Osteoblast (primary cell): ENCODE measurements around the gene FGF21. TPM values are rescaled to one million over a fixed set of nuclear protein-coding genes. Genes with fewer than 3 reads are reported as not detected.
"Not testable (repeated sequence)": the region's sequence is repeated elsewhere in the genome, so short reads cannot be mapped to it uniquely, and the experiment has no call there.

Source experiments
- DNase-seq: peaks from one replicate; pipeline ENCODE4 v3.0.0; 2011; ENCODE audit warnings: low spot score, mixed read lengths; ENCODE audit not compliant: insufficient read length; ENCODE audit errors: missing footprints
- H2AFZ ChIP-seq: 2 replicates; pipeline ENCODE4 v1.6.0; 2011; ENCODE audit warnings: mild to moderate bottlenecking, low read length
- H3K27ac ChIP-seq: 2 replicates; pipeline ENCODE4 v1.5.1; 2011; ENCODE audit warnings: mild to moderate bottlenecking, low read depth, low read length, moderate library complexity
- H3K27me3 ChIP-seq: 2 replicates; pipeline ENCODE4 v1.6.0; 2012; ENCODE audit warnings: mild to moderate bottlenecking, control low read depth, inconsistent platforms, low read length, moderate library complexity; ENCODE audit not compliant: insufficient read depth
- H3K36me3 ChIP-seq: 2 replicates; pipeline ENCODE4 v1.5.1; 2011; ENCODE audit warnings: mild to moderate bottlenecking, low read length, control low read depth, moderate library complexity; ENCODE audit not compliant: insufficient read depth
- H3K4me1 ChIP-seq: 2 replicates; pipeline ENCODE4 v1.5.1; 2011; ENCODE audit warnings: mild to moderate bottlenecking, low read length, control low read depth, moderate library complexity; ENCODE audit not compliant: insufficient read depth
- H3K4me2 ChIP-seq: 2 replicates; pipeline ENCODE4 v1.6.0; 2011; ENCODE audit warnings: mild to moderate bottlenecking, low read length; ENCODE audit not compliant: insufficient read depth
- H3K4me3 ChIP-seq: fragments of 200-600 bp; sonication (generic); 3 replicates; pipeline ENCODE4 v1.5.1; 2012; ENCODE audit warnings: mild to moderate bottlenecking, low read length, inconsistent platforms; ENCODE audit not compliant: insufficient read depth
- H3K79me2 ChIP-seq: 2 replicates; pipeline ENCODE4 v1.6.0; 2012; ENCODE audit warnings: mild to moderate bottlenecking, low read length, control low read depth, inconsistent platforms; ENCODE audit not compliant: insufficient read depth
- H3K9me3 ChIP-seq: 2 replicates; pipeline ENCODE4 v1.5.1; 2011; ENCODE audit warnings: low read depth, low read length, control low read depth
- H4K20me1 ChIP-seq: 2 replicates; pipeline ENCODE4 v1.6.0; 2012; ENCODE audit warnings: mild to moderate bottlenecking, low read length, control low read depth; ENCODE audit not compliant: insufficient read depth
- CTCF ChIP-seq: IDR thresholded peaks from 2 replicates; pipeline ENCODE4 v1.5.1; 2011; ENCODE audit warnings: mild to moderate bottlenecking, low read depth, low read length, moderate library complexity; ENCODE audit errors: extremely low read depth
- total RNA-seq: library from RNA; depleted of rRNA; stranded (reverse); fragments of >200 nt; gene quantifications from 2 replicates; pipeline ENCODE4 v1.2.3, GENCODE V29; 2012

FGF21 gene
- total RNA-seq, 1 donor = not detected

DNA sequence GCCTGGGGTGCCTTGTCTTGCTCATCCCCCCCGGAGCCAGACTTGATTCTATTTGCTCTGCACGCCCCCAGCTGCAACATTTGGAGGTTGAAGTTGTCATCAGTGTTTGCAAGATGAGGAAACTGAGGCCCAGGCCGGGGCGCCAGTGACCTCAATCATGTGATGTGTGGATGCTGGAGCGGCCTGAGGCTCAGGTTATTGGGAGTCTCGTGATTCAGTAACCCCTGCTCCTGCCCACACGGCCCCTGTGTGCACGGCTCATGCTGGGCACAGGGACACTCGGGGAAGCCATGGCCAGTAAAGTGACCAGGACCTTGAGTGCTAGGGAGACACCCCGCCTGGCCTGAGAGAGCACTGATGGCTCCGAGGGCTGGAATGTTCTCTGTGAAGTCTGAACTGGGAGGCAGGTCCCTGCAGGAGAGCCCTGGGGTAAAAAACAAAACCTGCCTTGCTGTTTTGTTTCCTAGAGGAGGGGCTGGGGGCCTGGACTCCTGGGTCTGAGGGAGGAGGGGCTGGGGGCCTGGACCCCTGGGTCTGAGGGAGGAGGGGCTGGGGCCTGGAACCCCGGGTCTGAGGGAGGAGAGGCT lies 1.9 kb downstream of the FGF21 start:
- TF ChIP-seq CTCF = no peak
- Histone ChIP-seq H3K27me3 (peaks cover 26% of the 10 kb centered on the region), H3K4me3 (no peak overlapping the region), H3K4me2 (no peak overlapping the region), H3K9me3 (no peaks in the 10 kb centered on the region), H3K36me3 (no peaks in the 10 kb centered on the region), H3K79me2 (no peaks in the 10 kb centered on the region), H4K20me1 (no peaks in the 10 kb centered on the region), H2AFZ (no peak overlapping the region), H3K4me1 (no peaks in the 10 kb centered on the region), H3K27ac (no peak overlapping the region)
- DNase-seq = peak; percentile 69

- H4K20me1 ChIP-seq = no peaks in the 10 kb centered on the region
- H2AFZ ChIP-seq = no peak overlapping the region
- peak; percentile 45 for DNase-seq
- TF ChIP-seq CTCF = no peak
- no peaks in the 10 kb centered on the region for H3K36me3 ChIP-seq
- no peak overlapping the region for H3K4me2 ChIP-seq
- no peak overlapping the region for H3K4me3 ChIP-seq
- no peak overlapping the region for H3K27ac ChIP-seq
- H3K27me3 ChIP-seq = peaks cover 26% of the 10 kb centered on the region
- no peaks in the 10 kb centered on the region for H3K9me3 ChIP-seq
- no peaks in the 10 kb centered on the region for H3K4me1 ChIP-seq
- H3K79me2 ChIP-seq = no peaks in the 10 kb centered on the region
Measured at GRCh38 chr19:48757741-48758144, 2.4 kb downstream of the FGF21 start.

- peak; percentile 55 for DNase-seq
- no peaks in the 10 kb centered on the region for H4K20me1 ChIP-seq
- no peak overlapping the region for H2AFZ ChIP-seq
Measured at GRCh38 chr19:48760504-48761205, 5.3 kb downstream of the FGF21 start.

DNA sequence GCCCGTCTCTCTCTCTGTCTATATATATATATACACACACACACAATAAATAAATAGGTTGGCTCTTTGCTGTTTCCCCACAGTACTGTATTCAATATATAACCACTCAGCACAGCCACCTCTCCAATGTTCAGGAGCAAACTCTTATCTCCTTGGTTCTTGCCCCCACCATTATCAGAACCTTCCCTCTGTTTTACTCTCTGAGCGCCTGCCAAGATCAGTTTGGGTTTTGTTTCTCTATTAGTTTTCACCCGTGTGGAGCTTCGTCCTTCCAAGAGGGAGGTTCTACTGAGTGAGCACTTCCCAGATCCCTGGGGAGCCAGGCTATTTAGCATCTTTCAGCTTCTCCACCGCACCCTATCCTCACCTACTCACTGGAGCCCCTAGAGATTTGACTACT lies 10.5 kb downstream of the FGF21 start:
- not testable (repeated sequence) for H2AFZ ChIP-seq, DNase-seq, H3K4me3 ChIP-seq, H3K36me3 ChIP-seq, H3K27ac ChIP-seq, H3K9me3 ChIP-seq, H4K20me1 ChIP-seq, H3K4me2 ChIP-seq, H3K79me2 ChIP-seq
- peaks cover 12% of the 10 kb centered on the region for H3K4me1 ChIP-seq
- peaks cover 34% of the 10 kb centered on the region for H3K27me3 ChIP-seq

More at GRCh38 chr19:48760504-48761205, 5.3 kb downstream of the FGF21 start:
- Histone ChIP-seq H3K4me3 (no peak overlapping the region), H3K4me1 (no peaks in the 10 kb centered on the region), H3K79me2 (no peaks in the 10 kb centered on the region), H3K27ac (no peak overlapping the region), H3K27me3 (peaks cover 24% of the 10 kb centered on the region), H3K9me3 (no peaks in the 10 kb centered on the region), H3K4me2 (no peak overlapping the region), H3K36me3 (no peaks in the 10 kb centered on the region)
- no peak for TF ChIP-seq CTCF

DNA sequence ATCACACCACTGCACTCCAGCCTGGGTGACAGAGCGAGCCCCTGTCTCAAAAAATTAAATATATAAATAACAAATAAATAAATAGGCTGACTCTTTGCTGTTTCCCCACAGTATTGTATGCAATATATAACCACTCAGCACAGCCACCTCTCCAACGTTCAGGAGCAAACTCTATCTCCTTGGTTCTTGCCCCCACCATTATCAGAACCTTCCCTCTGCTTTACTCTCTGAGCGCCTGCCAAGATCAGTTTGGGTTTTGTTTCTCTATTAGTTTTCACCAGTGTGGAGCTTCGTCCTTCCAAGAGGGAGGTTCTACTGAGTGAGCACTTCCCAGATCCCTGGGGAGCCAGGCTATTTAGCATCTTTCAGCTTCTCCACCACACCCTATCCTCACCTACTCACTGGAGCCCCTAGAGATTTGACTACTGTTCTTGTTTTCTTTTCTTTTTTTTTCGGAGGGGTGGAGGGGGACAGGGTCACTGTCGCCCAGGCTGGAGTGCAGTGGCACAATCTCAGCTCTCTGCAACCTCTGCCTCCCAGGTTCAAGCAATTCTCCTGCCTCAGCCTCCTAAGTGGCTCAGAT lies 12.9 kb downstream of the FGF21 start:
- not testable (repeated sequence) for H3K79me2 ChIP-seq, H3K4me2 ChIP-seq, H3K36me3 ChIP-seq, H2AFZ ChIP-seq, DNase-seq, H4K20me1 ChIP-seq, H3K4me3 ChIP-seq, H3K27ac ChIP-seq, H3K9me3 ChIP-seq
- peaks cover 28% of the 10 kb centered on the region for H3K27me3 ChIP-seq
- peaks cover 12% of the 10 kb centered on the region for H3K4me1 ChIP-seq
